Esophagus muscularis mucosa (tissue), 4 donors: ENCODE data around the gene ZSCAN4. TPM values are rescaled to one million over a fixed set of nuclear protein-coding genes. Genes with fewer than 3 reads are reported as not detected.
A peak's percentile ranks its signal among the peaks of the same experiment; 100 is the strongest.

Experiments
- DNase-seq: peaks from one replicate; pipeline ENCODE4 v3.0.0-alpha.2; 2017; ENCODE audit errors: extremely low spot score
- H3K27ac ChIP-seq, 4 donors: fragments of 200-600 bp; sonication (generic); replicated peaks in 1 of 4; 1 replicate in 3 of 4; 2 replicates in 1 of 4; pipeline ENCODE4 v1.5.1; 2016 to 2019; ENCODE audit warnings: mild to moderate bottlenecking in 1 of 4
- H3K27me3 ChIP-seq, 4 donors: fragments of 200-600 bp; sonication (generic); one replicate each; pipeline versions ENCODE4 v1.5.1 to v1.6.0; 2016 to 2019
- H3K36me3 ChIP-seq, 4 donors: fragments of 200-600 bp; sonication (generic); one replicate each; pipeline ENCODE4 v1.5.1; 2016 to 2019
- H3K4me1 ChIP-seq, 4 donors: fragments of 200-600 bp; sonication (generic); one replicate each; pipeline ENCODE4 v1.5.1; 2016 to 2019
- H3K4me3 ChIP-seq, 4 donors: fragments of 200-600 bp; sonication (generic); 1 replicate in 2 of 4; 2 replicates in 2 of 4; pipeline ENCODE4 v1.5.1; 2016 to 2019; ENCODE audit warnings: mild to moderate bottlenecking in 4 of 4, moderate library complexity in 1 of 4
- H3K9me3 ChIP-seq, 4 donors: fragments of 200-600 bp; sonication (generic); 1 replicate in 3 of 4; 2 replicates in 1 of 4; pipeline ENCODE4 v1.5.1; 2016 to 2019
- CTCF ChIP-seq, 3 experiments: fragments of 200-600 bp in 2 of 3; fragments of 450-650 bp in 1 of 3; sonication (generic) in 2 of 3; IDR thresholded peaks; one replicate each; pipeline ENCODE4 v1.5.1; 2017 to 2019; ENCODE audit warnings: antibody characterized with exemption in 3 of 3, mild to moderate bottlenecking in 2 of 3, moderate library complexity in 1 of 3
- EP300 ChIP-seq: sonication (generic); formaldehyde crosslinking; IDR thresholded peaks from one replicate; pipeline ENCODE4 v1.6.1; 2017; ENCODE audit warnings: antibody characterized with exemption
- POLR2A ChIP-seq: fragments of 450-650 bp; IDR thresholded peaks from one replicate; pipeline ENCODE4 v1.6.1; 2017; ENCODE audit warnings: antibody characterized with exemption, moderate library complexity, mild to moderate bottlenecking, low read depth
- POLR2AphosphoS5 ChIP-seq, 2 donors: sonication (generic); formaldehyde crosslinking; IDR thresholded peaks; one replicate each; pipeline ENCODE4 v1.6.1; 2017; ENCODE audit warnings: antibody characterized with exemption in 2 of 2
- WGBS: methylation state at CpG from one replicate; pipeline ENCODE4 v1.1.5; 2018; 5-methylcytosine and 5-hydroxymethylcytosine counted together
- intact Hi-C: fragments of 100-400 bp; cut with DNase I; formaldehyde crosslinking; loops from one replicate; pipeline ENCODE4 v1.15.1; 2023
- total RNA-seq, 4 donors: library from RNA; depleted of rRNA; stranded (reverse); fragments of >200 nt; gene quantifications; one replicate each; pipeline versions ENCODE4 v1.1.0 to v1.2.1, GENCODE V29; 2016

ZSCAN4 gene
- total RNA-seq, 4 donors from 2014 or later = not detected

- Histone ChIP-seq H3K9me3 (peaks cover 0 to 44% (median 34%) of the 10 kb centered on the region in 4 donors), H3K27ac (peak overlapping the region; percentile 80 to 90 (median 84)), H3K4me1 (peaks cover 9 to 19% (median 13%) of the 10 kb centered on the region in 4 donors), H3K36me3 (peaks cover 23 to 54% (median 39%) of the 10 kb centered on the region in 4 donors), H3K4me3 (peak overlapping the region; percentile 65 to 92 (median 84)), H3K27me3 (no peaks in the 10 kb centered on the region)
- intact Hi-C loops = loop anchor here (5.0 kb wide), 1 partner anchor 56 kb away; the partner anchor contains the start of gene ZNF416
- no peak for DNase-seq
- WGBS = 65% methylated on average over 5 of the region's 6 CpGs
- no peak for TF ChIP-seq CTCF (IDR thresholded peaks at IDR 0.05)
- no peak for TF ChIP-seq EP300
- no peak for TF ChIP-seq POLR2A
- no peak for TF ChIP-seq POLR2AphosphoS5 (IDR thresholded peaks at IDR 0.05)
Observed at GRCh38 chr19:57633832-57634131, 35.0 kb upstream of the ZSCAN4 start.

GRCh38 chr19:57637379-57637778 is 31.4 kb upstream of the ZSCAN4 start:
- Histone ChIP-seq H3K36me3 (peaks cover 57 to 80% (median 69%) of the 10 kb centered on the region in 4 donors), H3K27ac (no peak overlapping the region), H3K9me3 (peaks cover 7 to 73% (median 63%) of the 10 kb centered on the region in 4 donors), H3K4me3 (no peak overlapping the region), H3K27me3 (no peaks in the 10 kb centered on the region), H3K4me1 (peaks cover 9 to 19% (median 13%) of the 10 kb centered on the region in 4 donors)
- intact Hi-C loops = no loop called here
- TF ChIP-seq POLR2A = no peak
- no peak for TF ChIP-seq CTCF (IDR thresholded peaks at IDR 0.05)
- TF ChIP-seq EP300 = no peak
- no peak for TF ChIP-seq POLR2AphosphoS5 (IDR thresholded peaks at IDR 0.05)
- DNase-seq = peak; percentile 24
- WGBS = 94% methylated on average over 4 of the region's 4 CpGs

GRCh38 chr19:57641715-57642234 is 27.0 kb upstream of the ZSCAN4 start:
- peak; percentile 17 for DNase-seq
- TF ChIP-seq POLR2A (no peak), EP300 (no peak), POLR2AphosphoS5 (IDR thresholded peaks at IDR 0.05) (no peak), CTCF (IDR thresholded peaks at IDR 0.05) (no peak)
- WGBS = 95% methylated on average over 4 of the region's 4 CpGs
- Histone ChIP-seq H3K36me3 (peaks cover 52 to 68% (median 61%) of the 10 kb centered on the region in 4 donors), H3K27ac (no peak overlapping the region), H3K4me1 (no peaks in the 10 kb centered on the region), H3K9me3 (peaks cover 11 to 78% (median 68%) of the 10 kb centered on the region in 4 donors), H3K4me3 (no peak overlapping the region), H3K27me3 (no peaks in the 10 kb centered on the region)
- intact Hi-C loops = no loop called here

DNA sequence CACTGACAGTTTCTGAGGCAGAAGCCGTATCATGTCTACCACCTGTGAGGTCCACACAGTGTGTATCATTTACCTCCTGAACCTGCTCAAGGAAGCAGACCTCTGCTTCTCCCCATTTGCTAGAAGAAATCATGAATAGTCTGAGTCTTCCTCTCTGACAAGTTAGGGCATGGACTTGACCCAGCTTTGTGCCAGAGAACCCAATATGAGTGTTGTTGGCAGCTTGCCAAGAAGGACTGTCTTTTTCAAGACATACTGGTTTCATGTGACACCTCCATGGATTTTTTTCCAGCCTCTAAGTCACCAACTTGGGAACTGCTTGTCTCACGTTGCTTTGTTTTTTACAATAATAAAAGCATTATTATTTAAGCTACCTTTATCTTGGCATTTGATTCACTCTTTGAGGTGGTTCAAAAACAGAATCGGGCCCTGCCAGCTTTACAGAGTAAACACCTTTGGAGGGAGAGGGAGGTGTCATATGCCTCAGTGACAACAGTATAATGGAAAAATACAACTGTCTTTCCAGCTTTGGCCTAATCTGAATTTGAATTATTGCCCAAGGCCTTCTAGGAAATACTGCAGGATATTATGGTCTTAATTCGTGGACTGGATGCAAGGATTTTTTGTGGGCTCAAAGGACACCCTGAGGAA is 26.2 kb upstream of the ZSCAN4 start:
- no peak overlapping the region for H3K27ac ChIP-seq
- peaks cover 45 to 61% (median 54%) of the 10 kb centered on the region in 4 donors for H3K36me3 ChIP-seq
- no peaks in the 10 kb centered on the region for H3K4me1 ChIP-seq
- intact Hi-C loops = no loop called here
- H3K9me3 ChIP-seq = peaks cover 11 to 78% (median 61%) of the 10 kb centered on the region in 4 donors
- H3K4me3 ChIP-seq = no peak overlapping the region
- no peak for DNase-seq
- no peak for TF ChIP-seq POLR2AphosphoS5 (IDR thresholded peaks at IDR 0.05)
- TF ChIP-seq CTCF (IDR thresholded peaks at IDR 0.05) = no peak
- no peak for TF ChIP-seq EP300
- no peak for TF ChIP-seq POLR2A
- WGBS = 84% methylated on average over 4 of the region's 4 CpGs
- H3K27me3 ChIP-seq = no peaks in the 10 kb centered on the region
